ENCODE measurements around the gene CLECL1. TPM values are rescaled to one million over a fixed set of nuclear protein-coding genes. Genes with fewer than 3 reads are reported as not detected.
"Not testable (repeated sequence)": the region's sequence is repeated elsewhere in the genome, so short reads cannot be mapped to it uniquely, and the experiment has no call there.

CLECL1 gene
- total and polyA plus RNA-seq, 2 experiments from 2014 or later = not detected

DNA sequence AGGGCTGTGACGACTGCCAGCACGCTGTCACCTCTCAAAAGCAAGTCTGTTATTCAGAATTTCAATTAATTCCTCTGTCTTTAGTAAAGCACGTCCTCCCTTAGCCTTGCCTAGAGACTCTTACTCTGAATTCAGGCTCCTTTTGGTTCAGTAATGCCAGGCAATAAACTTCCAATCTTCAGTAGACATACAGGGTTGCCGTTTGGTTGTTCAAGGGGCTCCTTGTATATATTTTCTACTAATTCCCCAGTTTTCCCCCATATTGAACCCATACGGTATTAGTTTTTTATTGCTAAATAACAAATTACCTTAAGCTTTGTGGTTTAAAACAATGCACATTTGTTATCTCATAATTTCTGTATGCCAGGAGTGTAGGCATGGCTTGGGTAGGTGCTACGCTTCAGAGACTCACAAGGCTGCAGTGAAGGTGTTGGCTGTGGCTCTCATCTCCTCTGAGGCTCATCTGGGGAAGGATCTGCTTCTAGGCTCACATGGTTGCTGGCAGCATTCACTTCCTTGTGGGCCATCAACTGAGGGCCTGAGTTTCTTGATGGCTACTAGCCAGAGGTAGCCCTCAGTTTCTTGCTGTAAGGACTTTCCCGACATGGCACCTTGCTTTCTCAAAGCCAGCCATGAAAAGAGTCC is 7.3 kb upstream of the CLECL1 start:
- peaks cover 7% of the 10 kb centered on the region for H3K4me1 ChIP-seq (ENCODE audit: insufficient read depth)
- Mint-ChIP-seq H3K4me1 (peaks cover 8% of the 10 kb centered on the region; the same call in 2 of the 3 replicates), H3K9me3 (no peaks in the 10 kb centered on the region), H3K4me3 (peak overlapping the region; percentile 40; the same call in 2 of the 3 replicates), H3K27ac (no peak overlapping the region), H3K36me3 (ENCODE audit: low read depth) (no peaks in the 10 kb centered on the region), H3K27me3 (ENCODE audit: insufficient read depth, low read depth, poor library complexity) (peaks cover 2% of the 10 kb centered on the region)
- DNase-seq (ENCODE audit: low spot score) (no peak), ATAC-seq (peak; percentile 30; the same call in 2 of the 3 replicates)
- H3K4me3 ChIP-seq = peak overlapping the region; percentile 48
- H3K27ac ChIP-seq (ENCODE audit: low read depth) = no peak overlapping the region
- H3K4me2 ChIP-seq = peak overlapping the region; percentile 71
- H3K36me3 ChIP-seq (ENCODE audit: insufficient read depth) = no peaks in the 10 kb centered on the region
- no peaks in the 10 kb centered on the region for H3K27me3 ChIP-seq (ENCODE audit: insufficient read depth)
- TF ChIP-seq JUNB (IDR thresholded peaks at IDR 0.05; ENCODE audit: unreplicated experiment) (no peak), ZNF331 (CRISPR knock-in tag; IDR thresholded peaks at IDR 0.05; ENCODE audit: low read depth) (no peak), POLR2AphosphoS5 (IDR thresholded peaks at IDR 0.05; ENCODE audit: low read depth) (no peak), EZH2 (IDR thresholded peaks at IDR 0.05; ENCODE audit: low read depth, unreplicated experiment) (no peak), NANOG (IDR thresholded peaks at IDR 0.05; ENCODE audit: borderline replicate concordance) (no peak), EZH2phosphoT487 (IDR thresholded peaks at IDR 0.05; ENCODE audit: unreplicated experiment) (no peak), CREB1 (CRISPR knock-in tag; IDR thresholded peaks at IDR 0.05; ENCODE audit: low read depth) (no peak)
- TF ChIP-seq, protein P1, sequence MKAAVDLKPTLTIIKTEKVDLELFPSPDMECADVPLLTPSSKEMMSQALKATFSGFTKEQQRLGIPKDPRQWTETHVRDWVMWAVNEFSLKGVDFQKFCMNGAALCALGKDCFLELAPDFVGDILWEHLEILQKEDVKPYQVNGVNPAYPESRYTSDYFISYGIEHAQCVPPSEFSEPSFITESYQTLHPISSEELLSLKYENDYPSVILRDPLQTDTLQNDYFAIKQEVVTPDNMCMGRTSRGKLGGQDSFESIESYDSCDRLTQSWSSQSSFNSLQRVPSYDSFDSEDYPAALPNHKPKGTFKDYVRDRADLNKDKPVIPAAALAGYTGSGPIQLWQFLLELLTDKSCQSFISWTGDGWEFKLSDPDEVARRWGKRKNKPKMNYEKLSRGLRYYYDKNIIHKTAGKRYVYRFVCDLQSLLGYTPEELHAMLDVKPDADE (IDR thresholded peaks at IDR 0.05) = no peak
- TF ChIP-seq, protein P2, sequence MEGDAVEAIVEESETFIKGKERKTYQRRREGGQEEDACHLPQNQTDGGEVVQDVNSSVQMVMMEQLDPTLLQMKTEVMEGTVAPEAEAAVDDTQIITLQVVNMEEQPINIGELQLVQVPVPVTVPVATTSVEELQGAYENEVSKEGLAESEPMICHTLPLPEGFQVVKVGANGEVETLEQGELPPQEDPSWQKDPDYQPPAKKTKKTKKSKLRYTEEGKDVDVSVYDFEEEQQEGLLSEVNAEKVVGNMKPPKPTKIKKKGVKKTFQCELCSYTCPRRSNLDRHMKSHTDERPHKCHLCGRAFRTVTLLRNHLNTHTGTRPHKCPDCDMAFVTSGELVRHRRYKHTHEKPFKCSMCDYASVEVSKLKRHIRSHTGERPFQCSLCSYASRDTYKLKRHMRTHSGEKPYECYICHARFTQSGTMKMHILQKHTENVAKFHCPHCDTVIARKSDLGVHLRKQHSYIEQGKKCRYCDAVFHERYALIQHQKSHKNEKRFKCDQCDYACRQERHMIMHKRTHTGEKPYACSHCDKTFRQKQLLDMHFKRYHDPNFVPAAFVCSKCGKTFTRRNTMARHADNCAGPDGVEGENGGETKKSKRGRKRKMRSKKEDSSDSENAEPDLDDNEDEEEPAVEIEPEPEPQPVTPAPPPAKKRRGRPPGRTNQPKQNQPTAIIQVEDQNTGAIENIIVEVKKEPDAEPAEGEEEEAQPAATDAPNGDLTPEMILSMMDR (conservative IDR thresholded peaks at IDR 0.05; ENCODE audit: low read depth in 2 of 2) = no peak
- TF ChIP-seq, protein P3, sequence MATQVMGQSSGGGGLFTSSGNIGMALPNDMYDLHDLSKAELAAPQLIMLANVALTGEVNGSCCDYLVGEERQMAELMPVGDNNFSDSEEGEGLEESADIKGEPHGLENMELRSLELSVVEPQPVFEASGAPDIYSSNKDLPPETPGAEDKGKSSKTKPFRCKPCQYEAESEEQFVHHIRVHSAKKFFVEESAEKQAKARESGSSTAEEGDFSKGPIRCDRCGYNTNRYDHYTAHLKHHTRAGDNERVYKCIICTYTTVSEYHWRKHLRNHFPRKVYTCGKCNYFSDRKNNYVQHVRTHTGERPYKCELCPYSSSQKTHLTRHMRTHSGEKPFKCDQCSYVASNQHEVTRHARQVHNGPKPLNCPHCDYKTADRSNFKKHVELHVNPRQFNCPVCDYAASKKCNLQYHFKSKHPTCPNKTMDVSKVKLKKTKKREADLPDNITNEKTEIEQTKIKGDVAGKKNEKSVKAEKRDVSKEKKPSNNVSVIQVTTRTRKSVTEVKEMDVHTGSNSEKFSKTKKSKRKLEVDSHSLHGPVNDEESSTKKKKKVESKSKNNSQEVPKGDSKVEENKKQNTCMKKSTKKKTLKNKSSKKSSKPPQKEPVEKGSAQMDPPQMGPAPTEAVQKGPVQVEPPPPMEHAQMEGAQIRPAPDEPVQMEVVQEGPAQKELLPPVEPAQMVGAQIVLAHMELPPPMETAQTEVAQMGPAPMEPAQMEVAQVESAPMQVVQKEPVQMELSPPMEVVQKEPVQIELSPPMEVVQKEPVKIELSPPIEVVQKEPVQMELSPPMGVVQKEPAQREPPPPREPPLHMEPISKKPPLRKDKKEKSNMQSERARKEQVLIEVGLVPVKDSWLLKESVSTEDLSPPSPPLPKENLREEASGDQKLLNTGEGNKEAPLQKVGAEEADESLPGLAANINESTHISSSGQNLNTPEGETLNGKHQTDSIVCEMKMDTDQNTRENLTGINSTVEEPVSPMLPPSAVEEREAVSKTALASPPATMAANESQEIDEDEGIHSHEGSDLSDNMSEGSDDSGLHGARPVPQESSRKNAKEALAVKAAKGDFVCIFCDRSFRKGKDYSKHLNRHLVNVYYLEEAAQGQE (IDR thresholded peaks at IDR 0.05; ENCODE audit: unreplicated experiment) = no peak
- H3F3A ChIP-seq (replicated peaks; ENCODE audit: low read depth) = no peaks in the 10 kb centered on the region
- H3K9me2 ChIP-seq (ENCODE audit: insufficient read depth) = peaks cover 5% of the 10 kb centered on the region; the same call in 1 of the 2 replicates
- H4K20me1 ChIP-seq (replicated peaks; ENCODE audit: insufficient read depth) = no peaks in the 10 kb centered on the region
- peak overlapping the region; percentile 99 for H2AFZ ChIP-seq
- H3K79me2 ChIP-seq (replicated peaks; ENCODE audit: insufficient read depth) = no peaks in the 10 kb centered on the region

DNA sequence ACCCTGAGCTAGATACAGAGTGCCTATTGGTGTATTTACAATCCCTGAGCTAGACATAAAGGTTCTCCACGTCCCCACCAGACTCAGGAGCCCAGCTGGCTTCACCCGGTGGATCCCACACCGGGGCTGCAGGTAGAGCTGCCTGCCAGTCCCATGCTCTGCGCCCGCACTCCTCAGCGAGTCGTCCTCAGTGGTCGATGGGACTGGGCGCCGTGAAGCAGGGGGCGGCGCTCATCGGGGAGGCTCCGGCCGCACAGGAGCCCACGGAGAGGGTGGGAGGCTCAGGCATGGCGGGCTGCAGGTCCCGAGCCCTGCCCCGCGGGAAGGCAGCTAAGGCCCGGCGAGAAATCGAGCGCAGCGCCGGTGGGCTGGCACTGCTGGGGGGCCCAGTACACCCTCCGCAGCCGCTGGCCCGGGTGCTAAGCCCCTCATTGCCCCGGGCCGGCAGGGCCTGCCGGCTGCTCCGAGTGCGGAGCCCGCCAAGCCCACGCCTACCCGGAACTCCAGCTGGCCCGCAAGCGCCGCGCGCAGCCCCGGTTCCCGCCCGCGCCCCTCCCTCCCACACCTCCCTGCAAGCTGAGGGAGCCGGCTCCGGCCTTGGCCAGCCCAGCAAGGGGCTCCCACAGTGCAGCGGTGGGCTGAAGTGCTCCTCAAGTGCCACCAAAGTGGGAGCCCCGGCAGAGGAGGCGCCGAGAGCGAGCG is 6.7 kb upstream of the CLECL1 start:
- ATAC-seq (peak; percentile 81), DNase-seq (ENCODE audit: low spot score) (peak; percentile 25)
- not testable (repeated sequence) for H3K27ac ChIP-seq (ENCODE audit: low read depth); H3F3A ChIP-seq (replicated peaks; ENCODE audit: low read depth); H3K36me3 Mint-ChIP-seq (ENCODE audit: low read depth); H3K27ac Mint-ChIP-seq; H3K4me1 ChIP-seq (ENCODE audit: insufficient read depth); H3K4me1 Mint-ChIP-seq; H3K9me2 ChIP-seq (ENCODE audit: insufficient read depth); H3K27me3 ChIP-seq (ENCODE audit: insufficient read depth); H3K9me3 Mint-ChIP-seq; H3K36me3 ChIP-seq (ENCODE audit: insufficient read depth); H3K27me3 Mint-ChIP-seq (ENCODE audit: insufficient read depth, low read depth, poor library complexity); H3K79me2 ChIP-seq (replicated peaks; ENCODE audit: insufficient read depth); H4K20me1 ChIP-seq (replicated peaks; ENCODE audit: insufficient read depth)
- Histone ChIP-seq H3K4me3 (peak overlapping the region; percentile 48), H2AFZ (peak overlapping the region; percentile 99), H3K4me2 (peak overlapping the region; percentile 71)
- peak overlapping the region; percentile 40; the same call in 1 of the 3 replicates for H3K4me3 Mint-ChIP-seq

DNA sequence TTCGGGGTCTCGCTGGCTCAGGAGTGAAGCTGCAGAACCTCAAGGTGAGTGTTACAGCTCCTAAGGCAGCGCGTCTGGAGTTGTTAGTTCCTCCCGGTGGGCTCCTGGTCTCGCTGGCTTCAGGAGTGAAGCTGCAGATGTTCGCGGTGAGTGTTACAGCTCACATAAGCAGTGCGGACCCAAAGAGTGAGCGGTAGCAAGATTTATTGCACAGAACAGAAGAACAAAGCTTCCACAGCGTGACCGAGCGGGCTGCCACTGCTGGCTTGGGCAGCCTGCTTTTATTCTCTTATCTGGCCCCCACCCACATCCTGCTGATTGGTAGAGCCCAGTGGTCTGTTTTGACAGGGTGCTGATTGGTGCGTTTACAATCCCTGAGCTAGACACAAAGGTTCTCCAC is 6.0 kb upstream of the CLECL1 start:
- not testable (repeated sequence) for H3K9me2 ChIP-seq (ENCODE audit: insufficient read depth); H3K36me3 Mint-ChIP-seq (ENCODE audit: low read depth); H3K36me3 ChIP-seq (ENCODE audit: insufficient read depth); H4K20me1 ChIP-seq (replicated peaks; ENCODE audit: insufficient read depth); H2AFZ ChIP-seq; H3K27ac ChIP-seq (ENCODE audit: low read depth); H3K27me3 ChIP-seq (ENCODE audit: insufficient read depth); ATAC-seq; H3K4me1 ChIP-seq (ENCODE audit: insufficient read depth); H3F3A ChIP-seq (replicated peaks; ENCODE audit: low read depth); DNase-seq (ENCODE audit: low spot score); H3K4me2 ChIP-seq; H3K9me3 Mint-ChIP-seq; H3K4me1 Mint-ChIP-seq; H3K27me3 Mint-ChIP-seq (ENCODE audit: insufficient read depth, low read depth, poor library complexity); H3K79me2 ChIP-seq (replicated peaks; ENCODE audit: insufficient read depth); H3K27ac Mint-ChIP-seq
- peak overlapping the region; percentile 48; the same call in 1 of the 2 replicates for H3K4me3 ChIP-seq
- H3K4me3 Mint-ChIP-seq = peak overlapping the region; percentile 33; the same call in 1 of the 3 replicates

Measured in GM23338 (cell line).